SK-N-SH (cell line): Measurements from ENCODE around the gene ANK2. TPM values are rescaled to one million over a fixed set of nuclear protein-coding genes. Genes with fewer than 3 reads are reported as not detected.

Experiments
- CTCF ChIA-PET: fragments of 300-600, 350-600 bp; formaldehyde crosslinking; extraction: SDS; loops from one replicate; lab custom pipeline; 2021; lab: Yijun Ruan, JAX
- POLR2A ChIA-PET: fragments of 350-600 bp; sonication (Branson Sonifier 250); formaldehyde crosslinking; extraction: SDS; loops from one replicate; lab custom pipeline; 2020; ENCODE audit warnings: antibody characterized with exemption, inconsistent platforms; lab: Yijun Ruan, JAX
- DNase-seq: peaks from one replicate; pipeline ENCODE4 v3.0.0; 2012
- H2AFZ ChIP-seq: fragments of 200-600 bp; sonication (generic); 2 replicates; pipeline ENCODE4 v1.8.1; 2016; ENCODE audit warnings: antibody characterized with exemption, mild to moderate bottlenecking, low read depth
- H3F3A ChIP-seq: fragments of 200-600 bp; sonication (generic); replicated peaks from 2 replicates; pipeline ENCODE3; 2016; ENCODE audit warnings: antibody characterized with exemption, mild to moderate bottlenecking; ENCODE audit not compliant: insufficient read depth
- H3K27ac ChIP-seq, 2 experiments: fragments of 200-500 bp in 1 of 2; fragments of 200-600 bp in 1 of 2; sonication (Bioruptor generic) in 1 of 2; sonication (generic), shearing (Covaris generic) in 1 of 2; 2 replicates each; pipeline versions ENCODE4 v1.5.1 to v1.6.1; 2014 to 2016; ENCODE audit warnings: low read depth in 2 of 2, inconsistent platforms in 1 of 2, low read length in 1 of 2, mild to moderate bottlenecking in 1 of 2, mixed read lengths in 1 of 2
- H3K27me3 ChIP-seq: fragments of 200-600 bp; sonication (generic), shearing (Covaris generic); 2 replicates; pipeline ENCODE4 v1.6.1; 2016; ENCODE audit warnings: mixed run types; ENCODE audit not compliant: insufficient read depth
- H3K36me3 ChIP-seq, 2 experiments: fragments of 200-500 bp in 1 of 2; fragments of 200-600 bp in 1 of 2; sonication (Bioruptor generic) in 1 of 2; sonication (generic) in 1 of 2; replicated peaks in 1 of 2; 2 replicates each; pipeline versions ENCODE3 to v1.5.1; 2014 to 2016; ENCODE audit warnings: low read length in 1 of 2, mild to moderate bottlenecking in 1 of 2; ENCODE audit not compliant: insufficient read depth in 2 of 2, control insufficient read depth in 1 of 2
- H3K4me1 ChIP-seq, 2 experiments: fragments of 200-500 bp in 1 of 2; fragments of 200-600 bp in 1 of 2; sonication (Bioruptor generic) in 1 of 2; sonication (generic), shearing (Covaris generic) in 1 of 2; 2 replicates each; pipeline versions ENCODE4 v1.5.1 to v1.6.1; 2014 to 2016; ENCODE audit warnings: low read depth in 1 of 2, low read length in 1 of 2, mixed run types in 1 of 2; ENCODE audit not compliant: insufficient read depth in 2 of 2, control insufficient read depth in 1 of 2
- H3K4me2 ChIP-seq: fragments of 200-600 bp; sonication (generic), shearing (Covaris generic); 2 replicates; pipeline ENCODE4 v1.6.1; 2017; ENCODE audit warnings: mixed run types
- H3K4me3 ChIP-seq, 2 experiments: fragments of 200-500 bp in 1 of 2; fragments of 200-600 bp in 1 of 2; sonication (Bioruptor generic) in 1 of 2; sonication (generic), shearing (Covaris generic) in 1 of 2; 2 replicates each; pipeline versions ENCODE4 v1.5.1 to v1.8.1; 2014 to 2016; ENCODE audit warnings: low read depth in 2 of 2, inconsistent platforms in 1 of 2, low read length in 1 of 2, mild to moderate bottlenecking in 1 of 2, mixed read lengths in 1 of 2, moderate library complexity in 1 of 2
- H3K79me2 ChIP-seq: fragments of 200-600 bp; sonication (generic); 2 replicates; pipeline ENCODE4 v1.8.1; 2017; ENCODE audit warnings: mild to moderate bottlenecking; ENCODE audit not compliant: insufficient read depth
- H3K9ac ChIP-seq: fragments of 200-600 bp; sonication (generic); 2 replicates; pipeline ENCODE4 v1.6.1; 2017; ENCODE audit warnings: mixed run types
- H3K9me2 ChIP-seq: fragments of 200-600 bp; sonication (generic); 2 replicates; pipeline ENCODE4 v1.6.1; 2017; ENCODE audit warnings: mixed run types
- H3K9me3 ChIP-seq: fragments of 200-600 bp; sonication (generic); 2 replicates; pipeline ENCODE4 v1.6.1; 2017; ENCODE audit warnings: mixed run types, mild to moderate bottlenecking, moderate library complexity
- H4K20me1 ChIP-seq: fragments of 200-600 bp; sonication (generic); 2 replicates; pipeline ENCODE4 v1.6.1; 2017; ENCODE audit warnings: mild to moderate bottlenecking, mixed run types; ENCODE audit not compliant: insufficient read depth
- CHD2 ChIP-seq: fragments of 150-350 bp; IDR thresholded peaks from 2 replicates; pipeline ENCODE4 v1.6.1; 2018; ENCODE audit warnings: low read length; ENCODE audit not compliant: partially characterized antibody
- FOSL2 ChIP-seq: IDR thresholded peaks from 2 replicates; pipeline ENCODE4 v1.4.0; 2012; ENCODE audit warnings: low read depth, mild to moderate bottlenecking, moderate library complexity, borderline replicate concordance
- JUND ChIP-seq: IDR thresholded peaks from 2 replicates; pipeline ENCODE4 v1.4.0; 2012
- NFIC ChIP-seq: IDR thresholded peaks from 2 replicates; pipeline ENCODE4 v1.4.0; 2012; ENCODE audit warnings: borderline replicate concordance
- NRF1 ChIP-seq: IDR thresholded peaks from 2 replicates; pipeline ENCODE4 v1.6.1; 2012; ENCODE audit warnings: low read depth, mild to moderate bottlenecking, low read length
- SIN3A ChIP-seq: IDR thresholded peaks from 2 replicates; pipeline ENCODE4 v1.6.1; 2012; ENCODE audit warnings: low read depth, mild to moderate bottlenecking, low read length, moderate library complexity, borderline replicate concordance
- TAF1 ChIP-seq: IDR thresholded peaks from 2 replicates; pipeline ENCODE4 v1.6.1; 2012; ENCODE audit warnings: low read depth, mild to moderate bottlenecking, low read length, moderate library complexity, borderline replicate concordance
- TCF12 ChIP-seq: IDR thresholded peaks from 2 replicates; pipeline ENCODE4 v1.4.0; 2012
- YY1 ChIP-seq: IDR thresholded peaks from 2 replicates; pipeline ENCODE4 v1.4.0; 2012; ENCODE audit warnings: low read depth, mild to moderate bottlenecking
- WGBS: methylation state at CpG from one replicate; pipeline ENCODE4 v1.1.6; 2017; ENCODE audit warnings: low lambda C conversion rate; 5-methylcytosine and 5-hydroxymethylcytosine counted together
- polyA plus RNA-seq, 3 experiments: library from polyadenylated mRNA; depleted of rRNA; stranded (reverse); fragments of >200 nt; gene quantifications; 2 replicates each; pipeline ENCODE4 v1.2.3, GENCODE V29; 2012
- TF ChIP-seq, protein P1 (sequence below): fragments of 200-600 bp; sonication (generic); IDR thresholded peaks from 2 replicates; pipeline ENCODE4 v1.6.1; 2017; ENCODE audit warnings: antibody characterized with exemption, mild to moderate bottlenecking, moderate library complexity
- TF ChIP-seq, protein P2 (sequence below): fragments of 150-350 bp; IDR thresholded peaks from 2 replicates; pipeline ENCODE4 v1.6.1; 2016; ENCODE audit warnings: mild to moderate bottlenecking, low read depth, low read length
- TF ChIP-seq, protein P3 (sequence below): IDR thresholded peaks from 2 replicates; pipeline ENCODE4 v1.4.0; 2012; ENCODE audit warnings: low read depth, borderline replicate concordance

ANK2 gene
- polyA plus RNA-seq, 1 of the 3 experiments (the other 2 are of a cell fraction) = 0.69 TPM

DNA sequence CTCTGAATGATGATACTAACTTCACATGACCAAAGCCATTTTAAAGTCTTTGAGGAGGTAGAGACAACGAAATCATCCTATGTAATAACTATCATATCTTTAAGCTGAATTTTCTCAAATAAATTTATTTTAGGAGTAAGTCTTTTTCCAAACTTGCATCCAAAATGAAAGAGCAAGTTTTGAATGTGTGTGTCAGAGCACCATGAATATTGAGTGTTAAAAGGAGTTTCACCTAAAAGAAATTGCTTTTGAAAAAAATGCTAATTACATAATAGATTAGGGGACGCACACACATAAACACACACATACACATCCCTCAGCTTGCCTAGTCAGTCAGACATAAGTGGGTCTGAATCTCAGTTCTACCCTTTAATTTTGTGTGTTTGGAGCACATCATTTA is 1.9 kb downstream of the ANK2 start (continued):
- TF ChIP-seq, protein P1, sequence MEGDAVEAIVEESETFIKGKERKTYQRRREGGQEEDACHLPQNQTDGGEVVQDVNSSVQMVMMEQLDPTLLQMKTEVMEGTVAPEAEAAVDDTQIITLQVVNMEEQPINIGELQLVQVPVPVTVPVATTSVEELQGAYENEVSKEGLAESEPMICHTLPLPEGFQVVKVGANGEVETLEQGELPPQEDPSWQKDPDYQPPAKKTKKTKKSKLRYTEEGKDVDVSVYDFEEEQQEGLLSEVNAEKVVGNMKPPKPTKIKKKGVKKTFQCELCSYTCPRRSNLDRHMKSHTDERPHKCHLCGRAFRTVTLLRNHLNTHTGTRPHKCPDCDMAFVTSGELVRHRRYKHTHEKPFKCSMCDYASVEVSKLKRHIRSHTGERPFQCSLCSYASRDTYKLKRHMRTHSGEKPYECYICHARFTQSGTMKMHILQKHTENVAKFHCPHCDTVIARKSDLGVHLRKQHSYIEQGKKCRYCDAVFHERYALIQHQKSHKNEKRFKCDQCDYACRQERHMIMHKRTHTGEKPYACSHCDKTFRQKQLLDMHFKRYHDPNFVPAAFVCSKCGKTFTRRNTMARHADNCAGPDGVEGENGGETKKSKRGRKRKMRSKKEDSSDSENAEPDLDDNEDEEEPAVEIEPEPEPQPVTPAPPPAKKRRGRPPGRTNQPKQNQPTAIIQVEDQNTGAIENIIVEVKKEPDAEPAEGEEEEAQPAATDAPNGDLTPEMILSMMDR = no peak
- TF ChIP-seq FOSL2 (no peak), CHD2 (no peak), TAF1 (no peak), SIN3A (no peak), JUND (no peak)
- TF ChIP-seq, protein P2, sequence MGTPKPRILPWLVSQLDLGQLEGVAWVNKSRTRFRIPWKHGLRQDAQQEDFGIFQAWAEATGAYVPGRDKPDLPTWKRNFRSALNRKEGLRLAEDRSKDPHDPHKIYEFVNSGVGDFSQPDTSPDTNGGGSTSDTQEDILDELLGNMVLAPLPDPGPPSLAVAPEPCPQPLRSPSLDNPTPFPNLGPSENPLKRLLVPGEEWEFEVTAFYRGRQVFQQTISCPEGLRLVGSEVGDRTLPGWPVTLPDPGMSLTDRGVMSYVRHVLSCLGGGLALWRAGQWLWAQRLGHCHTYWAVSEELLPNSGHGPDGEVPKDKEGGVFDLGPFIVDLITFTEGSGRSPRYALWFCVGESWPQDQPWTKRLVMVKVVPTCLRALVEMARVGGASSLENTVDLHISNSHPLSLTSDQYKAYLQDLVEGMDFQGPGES = no peak

DNA sequence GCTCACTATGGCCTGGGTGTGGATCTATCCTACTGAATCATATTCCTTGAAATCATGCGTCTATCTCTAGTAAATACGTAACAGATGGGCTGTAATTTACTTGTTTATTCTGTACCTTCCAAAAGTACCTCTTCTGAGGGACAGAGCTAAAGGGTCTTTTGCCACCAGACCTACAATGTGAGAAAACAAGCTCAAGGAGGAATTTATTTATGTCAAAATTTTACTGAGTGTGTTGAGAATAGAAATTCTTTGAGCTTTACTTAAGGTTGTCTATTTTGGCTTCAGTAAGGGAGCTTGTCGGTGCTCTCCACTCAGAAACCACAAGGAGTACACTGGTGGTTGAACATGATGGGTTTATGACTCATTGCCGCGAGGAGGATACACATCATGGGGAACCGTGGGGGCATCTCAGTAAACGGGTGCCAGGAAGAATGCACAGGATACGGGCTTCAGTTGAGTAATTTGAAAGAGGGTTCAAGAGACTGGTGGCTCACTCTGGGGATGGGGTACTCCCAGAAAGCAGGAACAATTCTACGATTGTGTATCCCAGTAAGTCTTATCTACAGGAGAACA is 3.0 kb downstream of the ANK2 start:
- H3K79me2 ChIP-seq = no peaks in the 10 kb centered on the region
- H3K9ac ChIP-seq = no peak overlapping the region
- H3K9me2 ChIP-seq = no peaks in the 10 kb centered on the region
- H3K4me2 ChIP-seq = no peak overlapping the region
- no peak overlapping the region for H3K4me3 ChIP-seq
- H3K27ac ChIP-seq = no peak overlapping the region; a peak in 1 of 4 replicates
- WGBS = 69% methylated on average over 9 of the region's 9 CpGs
- no peak overlapping the region for H2AFZ ChIP-seq
- no peaks in the 10 kb centered on the region for H3F3A ChIP-seq
- TF ChIP-seq JUND (0 out of 2 replicates have a peak, but pooled peaks have one; percentile 18), TCF12 (peak; percentile 17; the same call in 1 of the 2 replicates), NRF1 (no peak), FOSL2 (peak; percentile 28; the same call in 1 of the 2 replicates)
- TF ChIP-seq, protein P3, sequence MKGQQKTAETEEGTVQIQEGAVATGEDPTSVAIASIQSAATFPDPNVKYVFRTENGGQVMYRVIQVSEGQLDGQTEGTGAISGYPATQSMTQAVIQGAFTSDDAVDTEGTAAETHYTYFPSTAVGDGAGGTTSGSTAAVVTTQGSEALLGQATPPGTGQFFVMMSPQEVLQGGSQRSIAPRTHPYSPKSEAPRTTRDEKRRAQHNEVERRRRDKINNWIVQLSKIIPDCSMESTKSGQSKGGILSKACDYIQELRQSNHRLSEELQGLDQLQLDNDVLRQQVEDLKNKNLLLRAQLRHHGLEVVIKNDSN = no peak
- no peaks in the 10 kb centered on the region for H3K27me3 ChIP-seq
- peaks cover 0 to 7% of the 10 kb centered on the region in 2 experiments; a peak in 2 of 4 replicates for H3K4me1 ChIP-seq
- DNase-seq = no peak
- no peaks in the 10 kb centered on the region for H4K20me1 ChIP-seq
- no peaks in the 10 kb centered on the region for H3K36me3 ChIP-seq
- ChIA-PET POLR2A (interaction anchor here (0.6 kb wide), 1 partner anchor 11 kb away, joined by 3 read pairs; no protein-coding TSS in a partner anchor), CTCF (interaction anchor here (1.6 kb wide), 1 partner anchor 114 kb away, joined by 3 read pairs; no protein-coding TSS in a partner anchor)
- no peaks in the 10 kb centered on the region for H3K9me3 ChIP-seq

DNA sequence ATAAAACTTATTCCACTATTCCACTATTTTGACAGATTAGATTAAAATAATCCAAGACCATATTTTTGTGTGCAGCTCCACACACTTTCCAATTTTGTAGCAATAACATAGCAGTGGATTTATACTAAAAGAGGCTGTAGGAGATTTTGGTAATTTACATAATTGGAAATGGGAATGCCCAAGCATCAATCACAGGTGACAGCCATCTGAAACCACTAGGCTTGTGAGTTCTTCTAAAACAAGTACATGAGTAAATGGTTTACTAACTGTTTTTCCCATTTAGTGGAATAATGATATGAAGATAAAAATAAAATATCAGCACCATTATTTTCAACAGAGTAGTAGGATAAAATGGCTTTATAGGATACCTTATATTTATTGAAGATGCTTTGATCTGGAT is 4.4 kb downstream of the ANK2 start:
- H3K27ac ChIP-seq = no peak overlapping the region
- no peaks in the 10 kb centered on the region for H3K27me3 ChIP-seq
- H3K4me3 ChIP-seq = no peak overlapping the region
- H4K20me1 ChIP-seq = no peaks in the 10 kb centered on the region
- no peak for DNase-seq
- TF ChIP-seq YY1 (no peak), NFIC (no peak)
- TF ChIP-seq, all 33 proteins: peak for 0
- Histone ChIP-seq H3K36me3 (no peaks in the 10 kb centered on the region), H3K9me2 (no peaks in the 10 kb centered on the region), H3K9me3 (no peaks in the 10 kb centered on the region), H3K4me2 (no peak overlapping the region), H3K9ac (no peak overlapping the region), H3K79me2 (no peaks in the 10 kb centered on the region), H2AFZ (no peak overlapping the region), H3K4me1 (peaks cover 0 to 7% of the 10 kb centered on the region in 2 experiments; a peak in 2 of 4 replicates), H3F3A (no peaks in the 10 kb centered on the region)
- CTCF ChIA-PET = no interaction called here
- POLR2A ChIA-PET = no interaction called here
